Subcutaneous adipose tissue (tissue), 4 donors: ENCODE data around the gene ZNF608. TPM values are rescaled to one million over a fixed set of nuclear protein-coding genes. Genes with fewer than 3 reads are reported as not detected.

Experiments used
- total RNA-seq, 4 donors: library from RNA; depleted of rRNA; stranded (reverse); fragments of >200 nt; gene quantifications; one replicate each; pipeline ENCODE4 v1.1.0, GENCODE V29; 2016
- TF ChIP-seq, protein P1 (sequence below): fragments of 450-650 bp; IDR thresholded peaks from one replicate; pipeline ENCODE4 v1.5.1; 2016; ENCODE audit warnings: low read depth, mild to moderate bottlenecking, control low read depth, antibody characterized with exemption, moderate library complexity

The ZNF608 gene, protein sequence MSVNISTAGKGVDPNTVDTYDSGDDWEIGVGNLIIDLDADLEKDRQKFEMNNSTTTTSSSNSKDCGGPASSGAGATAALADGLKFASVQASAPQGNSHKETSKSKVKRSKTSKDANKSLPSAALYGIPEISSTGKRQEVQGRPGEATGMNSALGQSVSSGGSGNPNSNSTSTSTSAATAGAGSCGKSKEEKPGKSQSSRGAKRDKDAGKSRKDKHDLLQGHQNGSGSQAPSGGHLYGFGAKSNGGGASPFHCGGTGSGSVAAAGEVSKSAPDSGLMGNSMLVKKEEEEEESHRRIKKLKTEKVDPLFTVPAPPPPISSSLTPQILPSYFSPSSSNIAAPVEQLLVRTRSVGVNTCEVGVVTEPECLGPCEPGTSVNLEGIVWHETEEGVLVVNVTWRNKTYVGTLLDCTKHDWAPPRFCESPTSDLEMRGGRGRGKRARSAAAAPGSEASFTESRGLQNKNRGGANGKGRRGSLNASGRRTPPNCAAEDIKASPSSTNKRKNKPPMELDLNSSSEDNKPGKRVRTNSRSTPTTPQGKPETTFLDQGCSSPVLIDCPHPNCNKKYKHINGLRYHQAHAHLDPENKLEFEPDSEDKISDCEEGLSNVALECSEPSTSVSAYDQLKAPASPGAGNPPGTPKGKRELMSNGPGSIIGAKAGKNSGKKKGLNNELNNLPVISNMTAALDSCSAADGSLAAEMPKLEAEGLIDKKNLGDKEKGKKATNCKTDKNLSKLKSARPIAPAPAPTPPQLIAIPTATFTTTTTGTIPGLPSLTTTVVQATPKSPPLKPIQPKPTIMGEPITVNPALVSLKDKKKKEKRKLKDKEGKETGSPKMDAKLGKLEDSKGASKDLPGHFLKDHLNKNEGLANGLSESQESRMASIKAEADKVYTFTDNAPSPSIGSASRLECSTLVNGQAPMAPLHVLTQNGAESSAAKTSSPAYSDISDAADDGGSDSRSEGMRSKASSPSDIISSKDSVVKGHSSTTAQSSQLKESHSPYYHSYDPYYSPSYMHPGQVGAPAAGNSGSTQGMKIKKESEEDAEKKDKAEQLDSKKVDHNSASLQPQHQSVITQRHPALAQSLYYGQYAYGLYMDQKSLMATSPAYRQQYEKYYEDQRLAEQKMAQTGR (N-terminal part only)
- 10 to 100 TPM in 2 of 4 donors, 1 to 10 TPM in 2; 8.0 to 17.2 (median 10.8) TPM for total RNA-seq

DNA sequence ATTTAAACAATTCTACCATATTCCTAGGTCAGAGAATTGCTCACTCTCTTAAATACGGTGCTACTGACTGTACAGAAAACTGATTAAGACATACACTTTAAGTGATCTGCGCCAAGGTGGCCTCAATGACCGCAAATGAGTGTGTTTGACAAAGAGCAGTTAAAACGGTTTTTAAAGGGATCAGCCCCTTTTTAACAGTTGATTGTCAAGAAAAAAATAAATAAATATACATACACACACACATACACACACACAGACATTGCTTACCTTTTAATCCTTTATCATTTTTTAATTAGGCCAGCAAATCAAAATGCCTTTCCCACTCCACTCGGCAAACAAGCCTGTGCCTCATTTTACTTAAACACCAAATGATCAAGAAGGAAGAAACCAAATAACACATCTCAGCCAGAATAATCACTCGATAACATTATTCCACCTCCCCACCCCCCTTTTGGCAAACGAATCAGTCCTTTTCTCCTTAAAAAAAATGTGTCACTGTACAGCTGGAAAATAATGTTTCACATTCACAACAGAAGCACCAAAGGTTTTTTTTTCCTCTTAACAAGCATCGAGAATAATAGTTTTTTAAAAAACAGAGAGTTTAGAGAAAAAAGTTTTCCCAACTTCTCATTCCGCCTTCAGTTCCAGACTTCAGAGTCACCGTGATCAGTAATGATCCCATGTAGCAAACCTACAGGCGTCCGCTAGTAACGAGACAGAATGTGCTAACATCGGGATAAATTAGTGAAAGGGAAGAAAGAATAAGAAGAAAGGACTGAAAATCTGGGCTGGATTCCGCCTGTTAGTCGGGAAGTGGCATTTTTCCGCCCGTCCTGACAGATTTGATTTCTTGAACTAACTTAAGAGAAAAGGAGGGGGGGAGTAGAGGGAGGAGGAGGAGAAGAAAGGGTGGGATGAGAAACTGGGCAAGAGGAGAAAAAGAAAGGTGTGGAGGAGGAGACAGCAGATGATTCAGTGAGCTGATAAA, at the start of gene ZNF608:
Gene ZNF608, minus strand, starts transcription at position 712 of the 988 bp plus-strand sequence. CDS start 1,650 bp downstream, outside the sequence.
- TF ChIP-seq, protein P1, sequence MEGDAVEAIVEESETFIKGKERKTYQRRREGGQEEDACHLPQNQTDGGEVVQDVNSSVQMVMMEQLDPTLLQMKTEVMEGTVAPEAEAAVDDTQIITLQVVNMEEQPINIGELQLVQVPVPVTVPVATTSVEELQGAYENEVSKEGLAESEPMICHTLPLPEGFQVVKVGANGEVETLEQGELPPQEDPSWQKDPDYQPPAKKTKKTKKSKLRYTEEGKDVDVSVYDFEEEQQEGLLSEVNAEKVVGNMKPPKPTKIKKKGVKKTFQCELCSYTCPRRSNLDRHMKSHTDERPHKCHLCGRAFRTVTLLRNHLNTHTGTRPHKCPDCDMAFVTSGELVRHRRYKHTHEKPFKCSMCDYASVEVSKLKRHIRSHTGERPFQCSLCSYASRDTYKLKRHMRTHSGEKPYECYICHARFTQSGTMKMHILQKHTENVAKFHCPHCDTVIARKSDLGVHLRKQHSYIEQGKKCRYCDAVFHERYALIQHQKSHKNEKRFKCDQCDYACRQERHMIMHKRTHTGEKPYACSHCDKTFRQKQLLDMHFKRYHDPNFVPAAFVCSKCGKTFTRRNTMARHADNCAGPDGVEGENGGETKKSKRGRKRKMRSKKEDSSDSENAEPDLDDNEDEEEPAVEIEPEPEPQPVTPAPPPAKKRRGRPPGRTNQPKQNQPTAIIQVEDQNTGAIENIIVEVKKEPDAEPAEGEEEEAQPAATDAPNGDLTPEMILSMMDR: no peak

DNA sequence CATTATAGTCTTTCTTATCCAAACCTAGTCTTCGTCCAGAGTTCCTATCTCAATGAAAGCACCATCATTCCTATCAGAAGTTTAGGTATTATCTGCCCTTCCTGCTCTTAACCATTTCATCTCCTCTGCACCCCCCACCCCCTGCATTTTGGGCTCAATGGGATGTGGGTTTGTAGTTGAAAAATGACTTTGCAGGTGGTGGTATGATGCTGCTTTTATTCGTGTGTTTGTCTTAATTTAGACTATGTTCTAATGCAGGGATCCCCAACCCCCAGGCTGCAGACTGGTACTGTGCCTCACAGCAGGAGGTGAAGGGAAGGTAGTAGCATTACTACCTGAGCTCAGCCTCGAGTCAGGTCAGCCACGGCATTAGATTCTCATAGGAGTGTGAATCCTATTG, 49.4 kb upstream of the ZNF608 start:
- TF ChIP-seq, protein P1: no peak

DNA sequence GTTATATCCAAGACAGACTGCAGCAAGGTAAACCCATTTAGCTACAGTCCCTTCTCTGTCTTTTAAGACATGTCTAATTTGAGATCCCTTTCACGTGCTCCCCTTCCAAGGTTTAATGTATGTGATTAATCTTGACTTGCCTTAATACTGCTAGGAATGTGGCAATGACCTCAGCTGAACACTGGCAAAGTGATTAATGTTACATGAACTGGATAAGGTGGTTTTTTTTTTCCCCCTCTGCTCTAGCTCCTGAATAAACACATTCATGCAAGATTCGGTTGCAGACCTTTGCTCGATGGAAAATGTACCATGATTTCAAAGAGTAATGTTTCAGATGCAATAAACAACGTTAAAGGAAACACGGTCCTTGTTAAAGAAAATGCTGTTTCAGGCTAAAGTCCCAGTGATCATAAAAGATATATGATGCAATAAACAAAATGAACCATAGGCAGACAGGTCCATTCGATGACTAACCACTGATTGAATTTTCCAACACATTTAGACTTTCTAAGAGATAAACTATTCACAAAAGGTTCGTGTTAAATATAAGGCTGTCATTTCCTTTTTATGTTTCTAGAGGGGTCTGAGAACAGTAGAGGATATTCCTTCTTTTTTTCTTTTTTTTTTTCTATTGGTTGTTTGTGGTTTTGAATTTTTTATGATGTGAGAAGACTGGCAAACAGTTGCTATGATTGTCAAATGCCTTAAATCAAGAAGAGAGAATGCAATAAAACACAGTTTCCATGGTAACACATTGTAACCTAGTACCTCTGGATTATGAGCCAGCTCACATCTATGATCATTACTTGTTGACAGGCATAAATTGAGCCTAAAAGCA, 44.7 kb upstream of the ZNF608 start:
- TF ChIP-seq, protein P1: no peak

DNA sequence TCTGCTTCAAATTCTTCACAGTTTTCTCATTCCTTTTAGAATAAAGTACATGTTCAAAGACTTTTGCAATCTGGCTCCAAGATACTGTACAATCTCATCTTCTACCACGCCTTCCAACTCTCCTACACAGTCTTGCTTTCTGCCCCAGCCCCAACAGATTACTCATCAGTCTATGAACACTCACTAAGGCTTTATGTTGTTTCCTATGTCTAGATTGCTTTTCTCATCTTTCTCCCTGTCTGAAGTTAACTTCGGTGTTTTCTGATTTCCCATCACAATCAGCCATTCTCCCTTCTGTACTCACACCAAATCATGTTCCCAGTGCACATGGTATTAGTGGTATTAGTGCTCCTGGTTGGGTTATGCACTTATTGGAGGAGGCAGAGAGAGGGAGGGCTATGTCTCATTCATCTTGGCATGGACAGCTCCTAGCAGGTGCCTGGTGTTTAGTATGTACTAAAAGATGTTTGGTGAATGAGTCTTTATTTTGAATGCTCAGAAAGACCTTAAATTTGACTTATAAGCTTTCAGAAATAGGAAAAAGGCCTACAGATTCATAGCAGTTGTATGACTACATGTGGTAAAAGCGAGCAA, 44.0 kb upstream of the ZNF608 start:
- TF ChIP-seq, protein P1: no peak

DNA sequence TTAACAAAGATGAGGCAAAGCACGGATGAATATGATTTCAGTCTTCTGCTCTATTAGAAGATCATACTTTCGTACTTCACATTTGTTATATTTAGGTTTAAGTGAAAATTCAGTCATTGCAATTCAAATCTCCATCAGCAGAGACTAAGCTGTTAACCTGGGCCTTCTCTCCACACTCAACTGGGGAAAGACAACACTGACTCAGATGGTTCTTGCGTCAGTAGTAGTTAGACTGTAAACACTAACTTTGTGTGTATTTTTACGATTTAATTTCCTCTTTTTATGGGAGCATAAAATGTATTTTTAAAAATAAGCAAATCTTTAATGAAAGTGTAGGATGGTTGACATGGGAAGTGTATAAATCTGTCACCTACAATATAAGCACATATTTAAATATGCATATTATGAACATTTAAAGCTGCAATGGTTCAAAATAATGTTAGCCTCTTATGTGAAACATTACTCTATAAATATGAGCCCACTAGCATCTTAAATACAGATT, 42.7 kb upstream of the ZNF608 start:
- TF ChIP-seq, protein P1: no peak
